GM12878 (cell line): ENCODE measurements around the gene SKAP1.

Source experiments
- CTCF ChIP-seq, 3 experiments: IDR thresholded peaks in 2 of 3; conservative IDR thresholded peaks in 1 of 3; 2 replicates each; pipeline ENCODE4 v1.5.1; 2011; ENCODE audit warnings: low read depth in 3 of 3, low read length in 3 of 3, mild to moderate bottlenecking in 3 of 3, control low read depth in 2 of 3, moderate library complexity in 2 of 3, inconsistent platforms in 1 of 3, mixed read lengths in 1 of 3; ENCODE audit not compliant: control insufficient read depth in 2 of 3, insufficient read depth in 1 of 3; ENCODE audit errors: extremely low read depth in 1 of 3
- ESRRA ChIP-seq: IDR thresholded peaks from 2 replicates; pipeline ENCODE4 v1.6.1; 2012; ENCODE audit warnings: mild to moderate bottlenecking, low read length, improper control_type of control experiment
- EZH2 ChIP-seq: IDR thresholded peaks from 2 replicates; pipeline ENCODE4 v1.6.1; 2012; ENCODE audit warnings: low read depth, mild to moderate bottlenecking, control low read depth, inconsistent platforms, low read length, borderline replicate concordance; ENCODE audit not compliant: control insufficient read depth
- NFIC ChIP-seq: IDR thresholded peaks from 2 replicates; pipeline ENCODE4 v1.6.1; 2012; ENCODE audit warnings: low read depth, mild to moderate bottlenecking, inconsistent platforms, low read length, moderate library complexity
- NRF1 ChIP-seq: conservative IDR thresholded peaks from 2 replicates; pipeline ENCODE4 v1.6.1; 2011; ENCODE audit warnings: mild to moderate bottlenecking, low read depth, low read length, improper control_type of control experiment
- PKNOX1 ChIP-seq: fragments of 450-650 bp; IDR thresholded peaks from 2 replicates; pipeline ENCODE4 v1.6.1; 2016; ENCODE audit warnings: mild to moderate bottlenecking
- RAD21 ChIP-seq: IDR thresholded peaks from 2 replicates; pipeline ENCODE4 v1.6.1; 2011; ENCODE audit warnings: mild to moderate bottlenecking, low read depth, low read length, moderate library complexity; ENCODE audit not compliant: insufficient read depth
- RBBP5 ChIP-seq: fragments of 200-600 bp; sonication (generic); conservative IDR thresholded peaks from 2 replicates; pipeline ENCODE4 v1.6.1; 2016
- SPI1 ChIP-seq: IDR thresholded peaks from 2 replicates; pipeline ENCODE4 v1.6.1; 2011; ENCODE audit warnings: low read depth, mild to moderate bottlenecking, low read length, moderate library complexity, borderline replicate concordance; ENCODE audit not compliant: insufficient read depth
- STAT3 ChIP-seq: IDR thresholded peaks from 2 replicates; pipeline ENCODE4 v1.6.1; 2011; ENCODE audit warnings: low read depth, low read length, improper control_type of control experiment
- USF2 ChIP-seq: IDR thresholded peaks from 2 replicates; pipeline ENCODE4 v1.6.1; 2011; ENCODE audit warnings: low read depth, low read length, improper control_type of control experiment, borderline replicate concordance
- ZBTB33 ChIP-seq: fragments of 450-650 bp; IDR thresholded peaks from 2 replicates; pipeline ENCODE4 v1.6.1; 2017; ENCODE audit warnings: mild to moderate bottlenecking
- TF ChIP-seq, protein P1 (sequence below): IDR thresholded peaks from 2 replicates; pipeline ENCODE4 v1.6.1; 2011; ENCODE audit warnings: low read depth, mild to moderate bottlenecking, low read length, moderate library complexity, borderline replicate concordance; ENCODE audit errors: extremely low read depth
- TF ChIP-seq, protein P2 (sequence below): fragments of 450-650 bp; formaldehyde crosslinking; IDR thresholded peaks from 2 replicates; pipeline ENCODE4 v1.4.0; 2020; ENCODE audit warnings: mild to moderate bottlenecking, moderate library complexity

DNA sequence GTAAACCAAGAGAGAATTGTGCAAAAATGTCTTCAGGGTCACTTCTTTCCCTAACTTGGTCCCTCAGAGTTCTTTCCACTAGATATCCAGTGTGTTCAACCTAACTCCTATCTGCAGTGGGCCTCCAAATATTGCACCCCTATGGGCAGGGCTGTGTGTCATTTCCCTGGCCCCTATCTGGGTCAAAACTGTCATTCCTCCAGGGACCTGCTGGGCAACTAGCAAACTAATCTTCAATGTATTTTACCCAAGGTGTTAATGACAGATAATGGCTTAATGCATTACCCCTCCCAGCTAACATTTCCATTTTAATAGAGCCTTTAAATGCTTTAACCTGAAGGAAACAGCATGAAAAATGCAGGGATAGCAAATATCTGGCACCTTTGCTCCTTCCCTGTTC is 25.8 kb upstream of the SKAP1 start:
- TF ChIP-seq RBBP5 = no peak
- no peak for TF ChIP-seq RAD21
- TF ChIP-seq, protein P1, sequence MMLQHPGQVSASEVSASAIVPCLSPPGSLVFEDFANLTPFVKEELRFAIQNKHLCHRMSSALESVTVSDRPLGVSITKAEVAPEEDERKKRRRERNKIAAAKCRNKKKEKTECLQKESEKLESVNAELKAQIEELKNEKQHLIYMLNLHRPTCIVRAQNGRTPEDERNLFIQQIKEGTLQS = no peak
- no peak for TF ChIP-seq SPI1
- TF ChIP-seq CTCF (IDR thresholded peaks at IDR 0.05 in 2 of 3, conservative IDR thresholded peaks at IDR 0.05 in 1 of 3; ENCODE audit: control insufficient read depth in 2 of 3, extremely low read depth in 1 of 3, insufficient read depth in 1 of 3, low read depth in 3 of 3, low read length in 3 of 3) = no peak
- no peak for TF ChIP-seq ZBTB33
- no peak for TF ChIP-seq ESRRA
- no peak for TF ChIP-seq NFIC
- TF ChIP-seq USF2 = no peak
- TF ChIP-seq EZH2 = no peak
- TF ChIP-seq STAT3 = no peak
- TF ChIP-seq, protein P2, sequence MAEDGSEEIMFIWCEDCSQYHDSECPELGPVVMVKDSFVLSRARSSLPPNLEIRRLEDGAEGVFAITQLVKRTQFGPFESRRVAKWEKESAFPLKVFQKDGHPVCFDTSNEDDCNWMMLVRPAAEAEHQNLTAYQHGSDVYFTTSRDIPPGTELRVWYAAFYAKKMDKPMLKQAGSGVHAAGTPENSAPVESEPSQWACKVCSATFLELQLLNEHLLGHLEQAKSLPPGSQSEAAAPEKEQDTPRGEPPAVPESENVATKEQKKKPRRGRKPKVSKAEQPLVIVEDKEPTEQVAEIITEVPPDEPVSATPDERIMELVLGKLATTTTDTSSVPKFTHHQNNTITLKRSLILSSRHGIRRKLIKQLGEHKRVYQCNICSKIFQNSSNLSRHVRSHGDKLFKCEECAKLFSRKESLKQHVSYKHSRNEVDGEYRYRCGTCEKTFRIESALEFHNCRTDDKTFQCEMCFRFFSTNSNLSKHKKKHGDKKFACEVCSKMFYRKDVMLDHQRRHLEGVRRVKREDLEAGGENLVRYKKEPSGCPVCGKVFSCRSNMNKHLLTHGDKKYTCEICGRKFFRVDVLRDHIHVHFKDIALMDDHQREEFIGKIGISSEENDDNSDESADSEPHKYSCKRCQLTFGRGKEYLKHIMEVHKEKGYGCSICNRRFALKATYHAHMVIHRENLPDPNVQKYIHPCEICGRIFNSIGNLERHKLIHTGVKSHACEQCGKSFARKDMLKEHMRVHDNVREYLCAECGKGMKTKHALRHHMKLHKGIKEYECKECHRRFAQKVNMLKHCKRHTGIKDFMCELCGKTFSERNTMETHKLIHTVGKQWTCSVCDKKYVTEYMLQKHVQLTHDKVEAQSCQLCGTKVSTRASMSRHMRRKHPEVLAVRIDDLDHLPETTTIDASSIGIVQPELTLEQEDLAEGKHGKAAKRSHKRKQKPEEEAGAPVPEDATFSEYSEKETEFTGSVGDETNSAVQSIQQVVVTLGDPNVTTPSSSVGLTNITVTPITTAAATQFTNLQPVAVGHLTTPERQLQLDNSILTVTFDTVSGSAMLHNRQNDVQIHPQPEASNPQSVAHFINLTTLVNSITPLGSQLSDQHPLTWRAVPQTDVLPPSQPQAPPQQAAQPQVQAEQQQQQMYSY = no peak
- TF ChIP-seq PKNOX1 = no peak
- no peak for TF ChIP-seq NRF1
